SK-N-SH (cell line): ENCODE results near the gene TELO2. TPM values are rescaled to one million over a fixed set of nuclear protein-coding genes. Genes with fewer than 3 reads are reported as not detected.

Experiments used
- CTCF ChIA-PET: fragments of 300-600, 350-600 bp; formaldehyde crosslinking; extraction: SDS; loops from one replicate; lab custom pipeline; 2021; lab: Yijun Ruan, JAX
- POLR2A ChIA-PET: fragments of 350-600 bp; sonication (Branson Sonifier 250); formaldehyde crosslinking; extraction: SDS; loops from one replicate; lab custom pipeline; 2020; ENCODE audit warnings: antibody characterized with exemption, inconsistent platforms; lab: Yijun Ruan, JAX
- DNase-seq: peaks from one replicate; pipeline ENCODE4 v3.0.0; 2012
- H2AFZ ChIP-seq: fragments of 200-600 bp; sonication (generic); 2 replicates; pipeline ENCODE4 v1.8.1; 2016; ENCODE audit warnings: antibody characterized with exemption, mild to moderate bottlenecking, low read depth
- H3F3A ChIP-seq: fragments of 200-600 bp; sonication (generic); replicated peaks from 2 replicates; pipeline ENCODE3; 2016; ENCODE audit warnings: antibody characterized with exemption, mild to moderate bottlenecking; ENCODE audit not compliant: insufficient read depth
- H3K27ac ChIP-seq, 2 experiments: fragments of 200-500 bp in 1 of 2; fragments of 200-600 bp in 1 of 2; sonication (Bioruptor generic) in 1 of 2; sonication (generic), shearing (Covaris generic) in 1 of 2; 2 replicates each; pipeline versions ENCODE4 v1.5.1 to v1.6.1; 2014 to 2016; ENCODE audit warnings: low read depth in 2 of 2, inconsistent platforms in 1 of 2, low read length in 1 of 2, mild to moderate bottlenecking in 1 of 2, mixed read lengths in 1 of 2
- H3K27me3 ChIP-seq: fragments of 200-600 bp; sonication (generic), shearing (Covaris generic); 2 replicates; pipeline ENCODE4 v1.6.1; 2016; ENCODE audit warnings: mixed run types; ENCODE audit not compliant: insufficient read depth
- H3K36me3 ChIP-seq, 2 experiments: fragments of 200-500 bp in 1 of 2; fragments of 200-600 bp in 1 of 2; sonication (Bioruptor generic) in 1 of 2; sonication (generic) in 1 of 2; replicated peaks in 1 of 2; 2 replicates each; pipeline versions ENCODE3 to v1.5.1; 2014 to 2016; ENCODE audit warnings: low read length in 1 of 2, mild to moderate bottlenecking in 1 of 2; ENCODE audit not compliant: insufficient read depth in 2 of 2, control insufficient read depth in 1 of 2
- H3K4me1 ChIP-seq, 2 experiments: fragments of 200-500 bp in 1 of 2; fragments of 200-600 bp in 1 of 2; sonication (Bioruptor generic) in 1 of 2; sonication (generic), shearing (Covaris generic) in 1 of 2; 2 replicates each; pipeline versions ENCODE4 v1.5.1 to v1.6.1; 2014 to 2016; ENCODE audit warnings: low read depth in 1 of 2, low read length in 1 of 2, mixed run types in 1 of 2; ENCODE audit not compliant: insufficient read depth in 2 of 2, control insufficient read depth in 1 of 2
- H3K4me2 ChIP-seq: fragments of 200-600 bp; sonication (generic), shearing (Covaris generic); 2 replicates; pipeline ENCODE4 v1.6.1; 2017; ENCODE audit warnings: mixed run types
- H3K4me3 ChIP-seq, 2 experiments: fragments of 200-500 bp in 1 of 2; fragments of 200-600 bp in 1 of 2; sonication (Bioruptor generic) in 1 of 2; sonication (generic), shearing (Covaris generic) in 1 of 2; 2 replicates each; pipeline versions ENCODE4 v1.5.1 to v1.8.1; 2014 to 2016; ENCODE audit warnings: low read depth in 2 of 2, inconsistent platforms in 1 of 2, low read length in 1 of 2, mild to moderate bottlenecking in 1 of 2, mixed read lengths in 1 of 2, moderate library complexity in 1 of 2
- H3K79me2 ChIP-seq: fragments of 200-600 bp; sonication (generic); 2 replicates; pipeline ENCODE4 v1.8.1; 2017; ENCODE audit warnings: mild to moderate bottlenecking; ENCODE audit not compliant: insufficient read depth
- H3K9ac ChIP-seq: fragments of 200-600 bp; sonication (generic); 2 replicates; pipeline ENCODE4 v1.6.1; 2017; ENCODE audit warnings: mixed run types
- H3K9me2 ChIP-seq: fragments of 200-600 bp; sonication (generic); 2 replicates; pipeline ENCODE4 v1.6.1; 2017; ENCODE audit warnings: mixed run types
- H3K9me3 ChIP-seq: fragments of 200-600 bp; sonication (generic); 2 replicates; pipeline ENCODE4 v1.6.1; 2017; ENCODE audit warnings: mixed run types, mild to moderate bottlenecking, moderate library complexity
- H4K20me1 ChIP-seq: fragments of 200-600 bp; sonication (generic); 2 replicates; pipeline ENCODE4 v1.6.1; 2017; ENCODE audit warnings: mild to moderate bottlenecking, mixed run types; ENCODE audit not compliant: insufficient read depth
- EP300 ChIP-seq, 2 experiments: IDR thresholded peaks; 2 replicates each; pipeline versions ENCODE4 v1.4.0 to v1.6.1; 2012; ENCODE audit warnings: borderline replicate concordance in 1 of 2, low read depth in 1 of 2, low read length in 1 of 2
- MXI1 ChIP-seq: IDR thresholded peaks from 2 replicates; pipeline ENCODE4 v1.6.1; 2012; ENCODE audit warnings: mild to moderate bottlenecking, low read depth, low read length, improper control_type of control experiment
- NRF1 ChIP-seq: IDR thresholded peaks from 2 replicates; pipeline ENCODE4 v1.6.1; 2012; ENCODE audit warnings: low read depth, mild to moderate bottlenecking, low read length
- WGBS: methylation state at CpG from one replicate; pipeline ENCODE4 v1.1.6; 2017; ENCODE audit warnings: low lambda C conversion rate; 5-methylcytosine and 5-hydroxymethylcytosine counted together
- polyA plus RNA-seq, 3 experiments: library from polyadenylated mRNA; depleted of rRNA; stranded (reverse); fragments of >200 nt; gene quantifications; 2 replicates each; pipeline ENCODE4 v1.2.3, GENCODE V29; 2012
- TF ChIP-seq, protein P1 (sequence below): fragments of 150-350 bp; IDR thresholded peaks from 2 replicates; pipeline ENCODE4 v1.6.1; 2016; ENCODE audit warnings: mild to moderate bottlenecking, low read depth, low read length
- TF ChIP-seq, protein P2 (sequence below): fragments of 150-350 bp; IDR thresholded peaks from 2 replicates; pipeline ENCODE4 v1.6.1; 2017; ENCODE audit warnings: antibody characterized with exemption, low read length, low read depth, borderline replicate concordance

The TELO2 gene
- polyA plus RNA-seq, 1 of the 3 experiments (the other 2 are of a cell fraction): 24.2 TPM

DNA sequence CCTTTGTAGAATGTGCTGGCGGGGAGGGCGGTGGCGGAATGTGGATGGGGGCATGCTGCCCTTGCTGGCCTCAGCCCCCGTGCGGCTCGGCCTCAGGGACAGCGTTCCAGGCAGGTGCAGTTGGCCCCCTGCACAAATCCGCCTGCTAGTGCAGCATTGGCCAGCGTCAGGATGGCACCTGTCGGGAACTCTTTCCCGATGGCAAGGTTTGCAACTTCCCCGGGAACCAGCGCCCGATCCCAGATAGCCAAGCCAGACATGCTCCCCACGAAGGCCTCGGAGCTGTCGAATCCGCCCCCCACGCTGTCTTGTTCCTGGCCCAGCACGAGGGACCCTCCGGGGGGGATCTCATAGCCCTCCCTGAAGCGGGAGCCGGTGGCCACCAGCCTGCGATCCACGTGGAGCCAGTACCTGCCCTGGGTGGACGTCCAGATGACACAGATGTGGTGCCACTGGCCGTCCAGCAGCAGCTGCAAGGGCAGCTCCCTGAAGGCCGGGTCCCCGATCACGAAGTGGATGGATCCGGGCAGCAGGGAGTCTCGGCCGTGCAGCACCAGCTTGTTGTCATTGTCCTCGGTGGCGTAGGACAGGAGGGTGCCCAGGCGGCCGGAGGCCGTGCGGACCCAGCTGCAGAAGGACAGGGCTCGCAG, 7.2 kb upstream of the TELO2 start:
- Histone ChIP-seq H3K27ac (no peak overlapping the region), H3K79me2 (no peaks in the 10 kb centered on the region), H3K4me2 (no peak overlapping the region), H3K27me3 (no peaks in the 10 kb centered on the region), H3K4me3 (no peak overlapping the region), H3K9ac (no peak overlapping the region), H3K4me1 (peaks cover 0 to 4% of the 10 kb centered on the region in 2 experiments; a peak in 1 of 4 replicates)
- DNase-seq: no peak
- WGBS: 76% methylated on average over 25 of the region's 40 CpGs
- TF ChIP-seq NRF1 (no peak), EP300 (IDR thresholded peaks at IDR 0.05; ENCODE audit: borderline replicate concordance in 1 of 2, low read depth in 1 of 2, low read length in 1 of 2) (no peak)
- TF ChIP-seq, all 33 proteins: peak for 0
- Histone ChIP-seq H3K36me3 (no peaks in the 10 kb centered on the region), H3K9me2 (no peaks in the 10 kb centered on the region), H3F3A (no peaks in the 10 kb centered on the region), H2AFZ (no peak overlapping the region), H4K20me1 (no peaks in the 10 kb centered on the region), H3K9me3 (no peaks in the 10 kb centered on the region)
- ChIA-PET CTCF (no interaction called here), POLR2A (no interaction called here)

DNA sequence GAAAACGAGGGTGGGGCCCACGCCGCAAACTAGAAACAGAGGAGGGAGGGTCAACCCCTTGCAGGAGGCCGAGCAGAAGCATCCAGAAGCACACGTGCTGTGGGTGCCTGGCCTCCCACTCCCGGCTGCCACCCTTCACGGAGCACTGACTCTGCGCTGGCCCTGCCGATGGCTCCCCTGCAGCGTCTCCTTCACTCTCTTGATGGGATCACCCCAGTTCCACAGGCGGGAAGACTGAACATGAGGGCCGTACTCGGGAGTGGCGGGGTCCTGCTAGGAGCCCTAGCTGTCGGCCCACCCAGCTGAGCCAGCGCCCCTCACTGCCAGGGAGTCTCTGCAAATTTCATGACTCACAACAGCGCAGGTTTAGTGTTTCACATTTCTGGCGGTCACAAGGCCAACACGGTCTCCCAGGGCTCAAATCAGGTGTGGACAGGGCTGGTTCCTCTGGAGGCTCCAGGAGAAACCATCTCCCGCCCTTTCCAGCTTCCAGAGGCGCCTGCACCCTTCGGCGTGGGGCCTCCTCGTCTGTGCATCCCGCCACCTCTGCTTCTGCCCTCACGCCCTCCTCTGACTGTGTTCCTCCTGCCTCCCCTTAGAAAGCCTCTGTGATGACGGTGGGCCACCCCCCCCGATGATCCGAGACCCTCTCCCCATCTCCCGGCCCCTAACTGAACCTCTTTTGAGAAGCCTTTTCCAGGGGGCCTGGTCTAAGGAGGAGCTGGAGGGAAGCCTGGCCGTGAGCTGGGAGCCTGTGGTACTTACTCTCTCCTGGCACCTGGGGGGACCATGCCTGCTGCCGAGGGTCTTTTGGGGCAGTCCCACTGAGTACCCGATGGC, 6.4 kb upstream of the TELO2 start:
- Histone ChIP-seq H3K4me1 (peaks cover 0 to 4% of the 10 kb centered on the region in 2 experiments; a peak in 1 of 4 replicates), H3K9me3 (no peaks in the 10 kb centered on the region), H3K27me3 (no peaks in the 10 kb centered on the region), H3K27ac (no peak overlapping the region), H3K4me3 (no peak overlapping the region), H3K9me2 (no peaks in the 10 kb centered on the region), H3F3A (no peaks in the 10 kb centered on the region), H3K79me2 (no peaks in the 10 kb centered on the region), H3K36me3 (no peaks in the 10 kb centered on the region), H4K20me1 (no peaks in the 10 kb centered on the region), H3K4me2 (no peak overlapping the region), H2AFZ (no peak overlapping the region), H3K9ac (no peak overlapping the region)
- DNase-seq: no peak
- TF ChIP-seq, protein P1, sequence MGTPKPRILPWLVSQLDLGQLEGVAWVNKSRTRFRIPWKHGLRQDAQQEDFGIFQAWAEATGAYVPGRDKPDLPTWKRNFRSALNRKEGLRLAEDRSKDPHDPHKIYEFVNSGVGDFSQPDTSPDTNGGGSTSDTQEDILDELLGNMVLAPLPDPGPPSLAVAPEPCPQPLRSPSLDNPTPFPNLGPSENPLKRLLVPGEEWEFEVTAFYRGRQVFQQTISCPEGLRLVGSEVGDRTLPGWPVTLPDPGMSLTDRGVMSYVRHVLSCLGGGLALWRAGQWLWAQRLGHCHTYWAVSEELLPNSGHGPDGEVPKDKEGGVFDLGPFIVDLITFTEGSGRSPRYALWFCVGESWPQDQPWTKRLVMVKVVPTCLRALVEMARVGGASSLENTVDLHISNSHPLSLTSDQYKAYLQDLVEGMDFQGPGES: no peak
- TF ChIP-seq MXI1: no peak
- TF ChIP-seq, protein P2, sequence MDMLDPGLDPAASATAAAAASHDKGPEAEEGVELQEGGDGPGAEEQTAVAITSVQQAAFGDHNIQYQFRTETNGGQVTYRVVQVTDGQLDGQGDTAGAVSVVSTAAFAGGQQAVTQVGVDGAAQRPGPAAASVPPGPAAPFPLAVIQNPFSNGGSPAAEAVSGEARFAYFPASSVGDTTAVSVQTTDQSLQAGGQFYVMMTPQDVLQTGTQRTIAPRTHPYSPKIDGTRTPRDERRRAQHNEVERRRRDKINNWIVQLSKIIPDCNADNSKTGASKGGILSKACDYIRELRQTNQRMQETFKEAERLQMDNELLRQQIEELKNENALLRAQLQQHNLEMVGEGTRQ: no peak
- WGBS: 68% methylated on average over 17 of the region's 33 CpGs
- ChIA-PET CTCF (no interaction called here), POLR2A (no interaction called here)
